Nucleus accumbens (tissue), 56 donors: ENCODE data around the gene RASIP1.
"Not testable (repeated sequence)": the region's sequence is repeated elsewhere in the genome, so short reads cannot be mapped to it uniquely, and the experiment has no call there.

Experiments used
- DNase-seq, 56 donors: peaks; one replicate each; lab custom pipeline; 2025; lab: John Stamatoyannopoulos, UW

RASIP1 gene

GRCh38 chr19:48680436-48681126 lies 59.8 kb downstream of the RASIP1 start:
- no peak for DNase-seq

GRCh38 chr19:48680006-48680405 lies 60.4 kb downstream of the RASIP1 start:
- DNase-seq = not testable (repeated sequence)

- DNase-seq = no peak
Observed at GRCh38 chr19:48678201-48678600, 62.2 kb downstream of the RASIP1 start.

GRCh38 chr19:48676887-48677286 lies 63.5 kb downstream of the RASIP1 start:
- DNase-seq = no peak

GRCh38 chr19:48676487-48676886 lies 63.9 kb downstream of the RASIP1 start:
- DNase-seq = no peak

- peak in 55 of 56 donors; percentile 34 to 92 (median 71) for DNase-seq
Observed at GRCh38 chr19:48674921-48675824, 65.2 kb downstream of the RASIP1 start.

- no peak for DNase-seq
Observed at GRCh38 chr19:48674216-48674809, 66.1 kb downstream of the RASIP1 start.

GRCh38 chr19:48673436-48674100 lies 66.8 kb downstream of the RASIP1 start:
- DNase-seq = no peak

- DNase-seq = no peak
Observed at GRCh38 chr19:48672994-48673393, 67.4 kb downstream of the RASIP1 start, which contains the start of gene NTN5. TSS of gene NTN5 (minus strand) at chr19:48673017. CDS start at chr19:48670986, 2,031 bp downstream.

GRCh38 chr19:48671446-48671995 lies 68.9 kb downstream of the RASIP1 start:
- DNase-seq = no peak

GRCh38 chr19:48670699-48671445 lies 69.5 kb downstream of the RASIP1 start:
- no peak for DNase-seq
